GM11168 (cell line): ENCODE data around the gene APOL5.

Experiments used
- in situ Hi-C: fragments of 300-500 bp; cut with MboI; formaldehyde crosslinking; loops from one replicate; pipeline ENCODE4 v1.12.0; 2022; ENCODE audit warnings: low sequenced_read_pairs; ENCODE audit not compliant: unreplicated experiment

Gene APOL5

GRCh38 chr22:35739076-35739930 lies 21.6 kb downstream of the APOL5 start:
- in situ Hi-C loops, result loop anchor here (10.0 kb wide), 1 partner anchor 185 kb away; no protein-coding TSS in a partner anchor

- in situ Hi-C loops, result loop anchor here (10.0 kb wide), 1 partner anchor 185 kb away; no protein-coding TSS in a partner anchor
These were observed 22.3 kb downstream of the APOL5 start for GRCh38 chr22:35739931-35740380.

GRCh38 chr22:35740616-35741015 lies 22.9 kb downstream of the APOL5 start:
- in situ Hi-C loops, result no loop called here

GRCh38 chr22:35742342-35743100 lies 24.8 kb downstream of the APOL5 start:
- in situ Hi-C loops, result no loop called here

GRCh38 chr22:35743326-35743860 lies 25.7 kb downstream of the APOL5 start:
- in situ Hi-C loops, result no loop called here

GRCh38 chr22:35746248-35746647 lies 28.6 kb downstream of the APOL5 start:
- in situ Hi-C loops, result no loop called here

GRCh38 chr22:35746946-35747703 lies 29.5 kb downstream of the APOL5 start:
- in situ Hi-C loops, result no loop called here

- in situ Hi-C loops, result no loop called here
These were observed 32.1 kb downstream of the APOL5 start for GRCh38 chr22:35749808-35750207.

- in situ Hi-C loops, result no loop called here
These were observed 34.6 kb downstream of the APOL5 start for GRCh38 chr22:35752006-35752862.

GRCh38 chr22:35752863-35753189 lies 35.2 kb downstream of the APOL5 start:
- in situ Hi-C loops, result no loop called here

- in situ Hi-C loops, result no loop called here
These were observed 37.1 kb downstream of the APOL5 start for GRCh38 chr22:35754761-35755160.

- in situ Hi-C loops, result no loop called here
These were observed 39.0 kb downstream of the APOL5 start for GRCh38 chr22:35756722-35757121.

- in situ Hi-C loops, result no loop called here
These were observed 40.7 kb downstream of the APOL5 start for GRCh38 chr22:35758394-35758793.

- in situ Hi-C loops, result no loop called here
These were observed 43.4 kb downstream of the APOL5 start for GRCh38 chr22:35761037-35761436.

GRCh38 chr22:35766654-35767580 lies 49.2 kb downstream of the APOL5 start:
- in situ Hi-C loops, result no loop called here

- in situ Hi-C loops, result no loop called here
These were observed 52.3 kb downstream of the APOL5 start for GRCh38 chr22:35769974-35770373.

- in situ Hi-C loops, result no loop called here
These were observed 57.7 kb downstream of the APOL5 start for GRCh38 chr22:35775339-35775738.

- in situ Hi-C loops, result no loop called here
These were observed 59.8 kb downstream of the APOL5 start for GRCh38 chr22:35777335-35777975.
